Measurements from ENCODE around the gene RERE. TPM values are rescaled to one million over a fixed set of nuclear protein-coding genes. Genes with fewer than 3 reads are reported as not detected.

The RERE gene
- total RNA-seq, 1 donor from 2014 or later = 46.5 TPM

- no peak for DNase-seq (ENCODE audit: low read depth in 2 of 2)
These were observed 147.7 kb downstream of the RERE start for GRCh38 chr1:8669606-8670335.

GRCh38 chr1:8667869-8668594 is 149.4 kb downstream of the RERE start:
- DNase-seq (ENCODE audit: low read depth in 2 of 2) = peak; percentile 66 to 82

GRCh38 chr1:8666389-8667167 is 150.9 kb downstream of the RERE start:
- DNase-seq (ENCODE audit: low read depth in 2 of 2) = peak in 1 of 2 donors; percentile 82

GRCh38 chr1:8665833-8666232 is 151.6 kb downstream of the RERE start:
- DNase-seq (ENCODE audit: low read depth in 2 of 2) = no peak

GRCh38 chr1:8664887-8665286 is 152.6 kb downstream of the RERE start:
- no peak for DNase-seq (ENCODE audit: low read depth in 2 of 2)

GRCh38 chr1:8663915-8664329 is 153.5 kb downstream of the RERE start:
- no peak for DNase-seq (ENCODE audit: low read depth in 2 of 2)

- DNase-seq (ENCODE audit: low read depth in 2 of 2) = no peak
These were observed 154.2 kb downstream of the RERE start for GRCh38 chr1:8663090-8663802.

GRCh38 chr1:8662380-8663072 is 154.9 kb downstream of the RERE start:
- DNase-seq (ENCODE audit: low read depth in 2 of 2) = no peak

- peak in 1 of 2 donors; percentile 46 for DNase-seq (ENCODE audit: low read depth in 2 of 2)
These were observed 156.0 kb downstream of the RERE start for GRCh38 chr1:8661185-8662110.

- DNase-seq (ENCODE audit: low read depth in 2 of 2) = peak in 1 of 2 donors; percentile 89
These were observed 157.0 kb downstream of the RERE start for GRCh38 chr1:8660411-8660828.

- DNase-seq (ENCODE audit: low read depth in 2 of 2) = no peak
These were observed 157.8 kb downstream of the RERE start for GRCh38 chr1:8659593-8659992.

GRCh38 chr1:8653878-8654277 is 163.6 kb downstream of the RERE start:
- DNase-seq (ENCODE audit: low read depth in 2 of 2) = no peak

GRCh38 chr1:8652467-8653046 is 164.9 kb downstream of the RERE start:
- DNase-seq (ENCODE audit: low read depth in 2 of 2) = no peak

- DNase-seq (ENCODE audit: low read depth in 2 of 2) = no peak
These were observed 165.5 kb downstream of the RERE start for GRCh38 chr1:8651962-8652361.

- DNase-seq (ENCODE audit: low read depth in 2 of 2) = peak in 1 of 2 donors; percentile 25
These were observed 166.1 kb downstream of the RERE start for GRCh38 chr1:8651236-8651890.

- no peak for DNase-seq (ENCODE audit: low read depth in 2 of 2)
These were observed 167.6 kb downstream of the RERE start for GRCh38 chr1:8649875-8650274.

- DNase-seq (ENCODE audit: low read depth in 2 of 2) = peak in 1 of 2 donors; percentile 60
These were observed 168.4 kb downstream of the RERE start for GRCh38 chr1:8649027-8649426.

GRCh38 chr1:8646996-8647395 is 170.4 kb downstream of the RERE start:
- DNase-seq (ENCODE audit: low read depth in 2 of 2) = no peak

- no peak for DNase-seq (ENCODE audit: low read depth in 2 of 2)
These were observed 171.3 kb downstream of the RERE start for GRCh38 chr1:8646189-8646588.
